Mucosa of descending colon (tissue), 3 donors: ENCODE measurements around the gene ARSG. TPM values are rescaled to one million over a fixed set of nuclear protein-coding genes. Genes with fewer than 3 reads are reported as not detected.

Experiments
- ATAC-seq: fragments of 200-7000 bp; cut with Tn5 transposase; one replicate; pipeline ENCODE4 v1.9.1; 2020; ENCODE audit warnings: mild to moderate bottlenecking, moderate library complexity
- DNase-seq, 3 donors: peaks; one replicate each; pipeline ENCODE4 v3.0.0-alpha.2; 2020
- H3K36me3 ChIP-seq: fragments of 200-600 bp; one replicate; pipeline ENCODE4 v1.8.0; 2021; ENCODE audit warnings: low read depth, mild to moderate bottlenecking
- H3K4me1 ChIP-seq: fragments of 200-600 bp; one replicate; pipeline ENCODE4 v1.8.0; 2021; ENCODE audit warnings: low read depth, mild to moderate bottlenecking
- H3K4me3 ChIP-seq: fragments of 200-600 bp; one replicate; pipeline ENCODE4 v1.8.0; 2021; ENCODE audit warnings: mild to moderate bottlenecking
- H3K9me3 ChIP-seq: fragments of 200-600 bp; one replicate; pipeline ENCODE4 v1.8.0; 2021; ENCODE audit warnings: mild to moderate bottlenecking
- intact Hi-C, 2 donors: fragments of 100-400 bp; cut with DNase I in 1 of 2; cut with micrococcal nuclease in 1 of 2; formaldehyde crosslinking; loops; one replicate each; pipeline versions ENCODE4 v1.11.0 to v1.11.1; 2022; cut with DNase I, micrococcal nuclease
- total RNA-seq, 3 donors: library from RNA; stranded (reverse); fragmentation: NEBNext Ultra II Directional in 2 of 3; extraction: Animal tissue kit (Norgen Biotek cat#: 25700) in 2 of 3; gene quantifications; one replicate each; pipeline versions ENCODE4 v1.2.1 to v1.2.4, GENCODE V29; 2021 to 2023
- TF ChIP-seq, protein P1 (sequence below): fragments of 200-600 bp; IDR thresholded peaks from one replicate; pipeline ENCODE4 v1.8.0; 2022; ENCODE audit warnings: antibody characterized with exemption, mild to moderate bottlenecking
- donor health status: DM: no; HTN: no; CAD: no; lungs with moderate emphysema.
- donor health status: DM: no; HTN: no; CAD: no.
- donor health status: DM: no; HTN: yes; CAD: no.

The ARSG gene
- total RNA-seq, 3 donors from 2014 or later, result 1.7 to 3.1 (median 2.1) TPM

DNA sequence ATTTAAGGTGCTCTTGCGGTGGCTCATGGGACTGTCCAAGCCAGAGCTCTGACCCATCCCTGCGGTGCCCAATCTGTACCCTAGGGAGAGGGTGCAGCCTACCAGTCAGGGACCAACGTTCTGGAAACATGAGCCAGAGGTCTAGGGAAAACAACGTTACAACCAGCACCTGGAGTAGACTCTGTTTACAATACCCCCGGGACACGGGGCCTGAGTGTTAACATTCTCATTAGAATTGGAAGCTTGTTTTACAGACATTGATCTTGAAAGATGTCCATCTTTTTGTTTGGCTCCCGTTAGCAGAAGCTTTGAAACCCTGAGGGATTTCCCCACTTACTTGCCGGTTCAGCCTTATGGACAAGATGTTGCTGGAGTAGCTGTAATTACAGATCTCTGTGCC is 159.1 kb downstream of the ARSG start:
- DNase-seq, result no peak
- intact Hi-C loops, result no loop called here
- Histone ChIP-seq H3K9me3 (no peaks in the 10 kb centered on the region), H3K4me1 (peaks cover 31% of the 10 kb centered on the region), H3K4me3 (no peak overlapping the region), H3K36me3 (no peaks in the 10 kb centered on the region)
- TF ChIP-seq, protein P1, sequence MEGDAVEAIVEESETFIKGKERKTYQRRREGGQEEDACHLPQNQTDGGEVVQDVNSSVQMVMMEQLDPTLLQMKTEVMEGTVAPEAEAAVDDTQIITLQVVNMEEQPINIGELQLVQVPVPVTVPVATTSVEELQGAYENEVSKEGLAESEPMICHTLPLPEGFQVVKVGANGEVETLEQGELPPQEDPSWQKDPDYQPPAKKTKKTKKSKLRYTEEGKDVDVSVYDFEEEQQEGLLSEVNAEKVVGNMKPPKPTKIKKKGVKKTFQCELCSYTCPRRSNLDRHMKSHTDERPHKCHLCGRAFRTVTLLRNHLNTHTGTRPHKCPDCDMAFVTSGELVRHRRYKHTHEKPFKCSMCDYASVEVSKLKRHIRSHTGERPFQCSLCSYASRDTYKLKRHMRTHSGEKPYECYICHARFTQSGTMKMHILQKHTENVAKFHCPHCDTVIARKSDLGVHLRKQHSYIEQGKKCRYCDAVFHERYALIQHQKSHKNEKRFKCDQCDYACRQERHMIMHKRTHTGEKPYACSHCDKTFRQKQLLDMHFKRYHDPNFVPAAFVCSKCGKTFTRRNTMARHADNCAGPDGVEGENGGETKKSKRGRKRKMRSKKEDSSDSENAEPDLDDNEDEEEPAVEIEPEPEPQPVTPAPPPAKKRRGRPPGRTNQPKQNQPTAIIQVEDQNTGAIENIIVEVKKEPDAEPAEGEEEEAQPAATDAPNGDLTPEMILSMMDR, result no peak
- ATAC-seq, result no peak

GRCh38 chr17:68450801-68451200 is 159.5 kb downstream of the ARSG start:
- Histone ChIP-seq H3K4me3 (no peak overlapping the region), H3K4me1 (peaks cover 35% of the 10 kb centered on the region), H3K9me3 (no peaks in the 10 kb centered on the region), H3K36me3 (no peaks in the 10 kb centered on the region)
- intact Hi-C loops, result no loop called here
- no peak for DNase-seq
- no peak for ATAC-seq
- TF ChIP-seq, protein P1, result no peak

DNA sequence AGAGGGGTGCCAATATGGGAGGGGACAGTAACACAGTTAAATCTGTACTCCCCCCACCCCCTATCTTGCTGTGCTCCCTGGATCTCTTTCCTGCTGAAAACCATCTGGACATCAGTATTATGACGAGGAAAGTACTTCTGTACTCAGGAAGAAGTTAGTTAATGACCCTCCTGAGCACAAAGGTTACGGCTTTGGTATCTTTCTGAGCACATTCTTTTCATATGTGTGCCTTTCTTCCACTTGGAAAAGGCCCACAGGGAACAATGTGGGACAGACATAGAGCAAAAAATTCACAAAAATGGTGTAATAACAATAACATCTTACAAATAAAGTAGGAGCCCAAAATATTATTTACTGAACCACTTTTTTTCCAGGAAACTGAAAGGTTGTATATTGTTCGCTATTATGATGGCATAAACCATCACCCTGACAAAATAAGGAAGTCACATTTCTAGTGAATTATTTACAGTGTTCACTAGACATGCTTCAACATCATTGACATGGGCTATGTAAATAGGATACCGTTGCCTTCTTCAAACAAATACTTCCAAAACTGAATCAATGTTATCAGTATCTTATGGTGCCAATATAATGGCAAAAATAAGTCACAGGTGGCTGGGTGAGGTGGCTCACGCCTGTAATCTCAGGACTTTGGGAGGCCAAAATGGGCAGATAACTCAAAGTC is 160.5 kb downstream of the ARSG start:
- Histone ChIP-seq H3K36me3 (no peaks in the 10 kb centered on the region), H3K4me1 (peaks cover 42% of the 10 kb centered on the region), H3K9me3 (no peaks in the 10 kb centered on the region), H3K4me3 (no peak overlapping the region)
- DNase-seq, result peak in 1 of 3 donors; percentile 22
- intact Hi-C loops, result no loop called here
- TF ChIP-seq, protein P1, result no peak
- peak; percentile 75 for ATAC-seq

DNA sequence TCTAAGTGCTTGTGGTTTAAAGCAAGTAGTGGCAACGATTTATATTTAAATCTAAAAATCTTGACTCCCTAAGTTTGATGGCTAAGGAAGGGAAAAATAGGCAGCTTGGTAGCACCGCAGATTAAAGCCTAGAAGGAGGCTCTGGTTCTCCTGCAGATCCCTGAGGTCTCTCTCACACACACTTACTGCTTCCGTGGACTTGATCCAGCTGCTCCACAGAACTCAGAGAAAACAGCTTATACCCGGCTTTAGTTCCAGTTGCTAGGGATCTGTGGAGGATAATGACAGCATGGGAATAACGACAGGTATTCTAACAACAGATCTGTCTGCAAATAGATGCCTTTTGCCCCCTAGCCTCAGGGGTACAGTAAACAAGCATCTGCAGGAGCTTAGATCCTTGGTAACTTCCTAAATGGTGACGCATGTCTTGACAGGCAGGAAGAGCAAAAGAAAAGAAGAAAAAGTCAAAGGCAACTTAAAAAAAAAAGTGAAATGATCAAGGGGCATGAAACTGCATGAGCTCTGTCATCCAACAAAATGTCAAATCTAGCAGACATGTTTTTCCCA is 161.5 kb downstream of the ARSG start:
- Histone ChIP-seq H3K9me3 (no peaks in the 10 kb centered on the region), H3K4me1 (peaks cover 42% of the 10 kb centered on the region), H3K4me3 (no peak overlapping the region), H3K36me3 (no peaks in the 10 kb centered on the region)
- TF ChIP-seq, protein P1, result no peak
- DNase-seq, result no peak
- no peak for ATAC-seq
- intact Hi-C loops, result no loop called here

- H3K4me1 ChIP-seq, result peaks cover 48% of the 10 kb centered on the region
- H3K4me3 ChIP-seq, result no peak overlapping the region
- H3K9me3 ChIP-seq, result no peaks in the 10 kb centered on the region
- DNase-seq (no peak), ATAC-seq (no peak)
- intact Hi-C loops, result no loop called here
- TF ChIP-seq, protein P1, result no peak
- no peaks in the 10 kb centered on the region for H3K36me3 ChIP-seq
Measured at GRCh38 chr17:68453991-68454665, 162.8 kb downstream of the ARSG start.
